HepG2 (cell line): ENCODE results near the gene ZBTB7C. TPM values are rescaled to one million over a fixed set of nuclear protein-coding genes. Genes with fewer than 3 reads are reported as not detected.

Experiments
- ASH2L ChIP-seq: fragments of 300-600, 200-600 bp; sonication (generic); IDR thresholded peaks from 2 replicates; pipeline ENCODE4 v1.7.0; 2017; ENCODE audit warnings: low read depth, mild to moderate bottlenecking, moderate library complexity, mixed read lengths, low read length; ENCODE audit not compliant: insufficient read length
- CHCHD3 ChIP-seq: sonication (generic); formaldehyde crosslinking; IDR thresholded peaks from 2 replicates; pipeline ENCODE4 v1.8.0; 2022; ENCODE audit warnings: mild to moderate bottlenecking, missing genetic modification reagents, moderate library complexity
- ESRRA ChIP-seq: sonication (generic); formaldehyde crosslinking; IDR thresholded peaks from 2 replicates; pipeline ENCODE4 v1.5.1; 2020; ENCODE audit warnings: mild to moderate bottlenecking, low read depth, missing genetic modification reagents
- LCORL ChIP-seq, 2 experiments: fragments of 450-650 bp in 1 of 2; sonication (generic) in 1 of 2; formaldehyde crosslinking in 1 of 2; IDR thresholded peaks; 2 replicates each; pipeline versions ENCODE4 v1.5.0 to v1.6.1; 2017 to 2020; ENCODE audit warnings: antibody characterized with exemption in 1 of 2, missing genetic modification reagents in 1 of 2
- MAF1 ChIP-seq: sonication (generic); formaldehyde crosslinking; IDR thresholded peaks from 2 replicates; pipeline ENCODE4 v1.5.0; 2020; ENCODE audit warnings: missing genetic modification reagents, borderline replicate concordance
- TBL1XR1 ChIP-seq: fragments of 150-350 bp; IDR thresholded peaks from 2 replicates; pipeline ENCODE4 v1.6.1; 2014; ENCODE audit warnings: borderline replicate concordance, low read length; ENCODE audit not compliant: partially characterized antibody
- ZNF839 ChIP-seq: sonication (generic); formaldehyde crosslinking; IDR thresholded peaks from 2 replicates; pipeline ENCODE4 v1.4.0; 2020; ENCODE audit warnings: missing genetic modification reagents, mild to moderate bottlenecking, borderline replicate concordance
- polyA plus RNA-seq, 8 experiments: library from polyadenylated mRNA; depleted of rRNA in 3 of 8; stranded (reverse) in 7 of 8; unstranded in 1 of 8; fragments of >200 nt; fragmentation: Illumina TruSeq in 4 of 8; extraction: Trizol in 4 of 8; gene quantifications; 2 replicates each; pipeline versions ENCODE4 v1.2.1 to v1.2.3, GENCODE V29; 2011 to 2016; ENCODE audit warnings: low read depth in 4 of 8, missing spikeins in 1 of 8, mixed read lengths in 1 of 8; ENCODE audit not compliant: insufficient read depth in 1 of 8
- total RNA-seq, 5 experiments: library from RNA; depleted of rRNA; stranded (reverse); fragments of >200 nt; fragmentation: Illumina TruSeq; extraction: Trizol; gene quantifications; 2 replicates each; pipeline ENCODE4 v1.2.3, GENCODE V29; 2016; ENCODE audit warnings: low read depth in 1 of 5
- TF ChIP-seq, protein P1 (sequence below): sonication (generic); formaldehyde crosslinking; IDR thresholded peaks from 2 replicates; pipeline ENCODE4 v1.5.1; 2020; ENCODE audit warnings: mild to moderate bottlenecking, missing genetic modification reagents, borderline replicate concordance

The ZBTB7C gene
- total and polyA plus RNA-seq, 2 of the 13 experiments (the other 11 are each of a cell fraction or from before 2014, with no cell fraction given): 0.01 to 0.04 TPM

DNA sequence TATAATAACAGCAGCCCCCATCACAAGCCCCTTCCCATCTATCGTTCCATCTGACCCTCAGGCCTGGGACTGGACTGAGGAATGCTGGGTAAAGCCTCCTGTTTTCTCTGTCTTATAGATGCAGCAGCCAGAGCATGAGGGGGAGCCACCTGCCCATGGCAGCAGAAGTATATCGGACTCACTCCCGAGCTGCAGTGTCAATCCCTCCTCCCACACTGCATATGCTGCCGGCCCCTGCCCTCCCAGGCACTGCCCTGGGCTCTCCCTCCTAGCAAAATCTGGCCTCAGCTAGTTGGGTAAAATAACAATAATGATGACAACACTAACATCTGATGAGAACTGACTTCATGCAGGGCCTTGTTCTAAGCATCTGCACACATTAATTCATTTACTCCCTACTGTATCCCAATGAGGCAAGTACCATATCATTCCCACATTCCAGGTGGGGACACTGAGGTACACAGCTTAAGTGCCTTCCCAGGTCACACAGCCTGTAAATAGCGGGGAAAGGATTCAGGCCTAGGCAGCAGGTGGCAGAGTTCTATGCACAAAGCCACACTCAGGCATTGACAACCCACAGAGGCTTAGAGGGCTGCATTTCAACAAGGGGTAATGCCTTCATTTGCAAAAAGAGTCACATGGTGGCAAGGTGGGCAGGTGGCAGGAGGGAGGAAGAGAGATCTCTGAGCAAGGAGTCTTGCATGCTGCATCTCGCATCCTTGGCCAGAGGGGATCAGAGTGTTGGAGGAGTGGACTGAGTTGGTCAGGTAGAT lies 190.0 kb downstream of the ZBTB7C start (continued):
- TF ChIP-seq, protein P1, sequence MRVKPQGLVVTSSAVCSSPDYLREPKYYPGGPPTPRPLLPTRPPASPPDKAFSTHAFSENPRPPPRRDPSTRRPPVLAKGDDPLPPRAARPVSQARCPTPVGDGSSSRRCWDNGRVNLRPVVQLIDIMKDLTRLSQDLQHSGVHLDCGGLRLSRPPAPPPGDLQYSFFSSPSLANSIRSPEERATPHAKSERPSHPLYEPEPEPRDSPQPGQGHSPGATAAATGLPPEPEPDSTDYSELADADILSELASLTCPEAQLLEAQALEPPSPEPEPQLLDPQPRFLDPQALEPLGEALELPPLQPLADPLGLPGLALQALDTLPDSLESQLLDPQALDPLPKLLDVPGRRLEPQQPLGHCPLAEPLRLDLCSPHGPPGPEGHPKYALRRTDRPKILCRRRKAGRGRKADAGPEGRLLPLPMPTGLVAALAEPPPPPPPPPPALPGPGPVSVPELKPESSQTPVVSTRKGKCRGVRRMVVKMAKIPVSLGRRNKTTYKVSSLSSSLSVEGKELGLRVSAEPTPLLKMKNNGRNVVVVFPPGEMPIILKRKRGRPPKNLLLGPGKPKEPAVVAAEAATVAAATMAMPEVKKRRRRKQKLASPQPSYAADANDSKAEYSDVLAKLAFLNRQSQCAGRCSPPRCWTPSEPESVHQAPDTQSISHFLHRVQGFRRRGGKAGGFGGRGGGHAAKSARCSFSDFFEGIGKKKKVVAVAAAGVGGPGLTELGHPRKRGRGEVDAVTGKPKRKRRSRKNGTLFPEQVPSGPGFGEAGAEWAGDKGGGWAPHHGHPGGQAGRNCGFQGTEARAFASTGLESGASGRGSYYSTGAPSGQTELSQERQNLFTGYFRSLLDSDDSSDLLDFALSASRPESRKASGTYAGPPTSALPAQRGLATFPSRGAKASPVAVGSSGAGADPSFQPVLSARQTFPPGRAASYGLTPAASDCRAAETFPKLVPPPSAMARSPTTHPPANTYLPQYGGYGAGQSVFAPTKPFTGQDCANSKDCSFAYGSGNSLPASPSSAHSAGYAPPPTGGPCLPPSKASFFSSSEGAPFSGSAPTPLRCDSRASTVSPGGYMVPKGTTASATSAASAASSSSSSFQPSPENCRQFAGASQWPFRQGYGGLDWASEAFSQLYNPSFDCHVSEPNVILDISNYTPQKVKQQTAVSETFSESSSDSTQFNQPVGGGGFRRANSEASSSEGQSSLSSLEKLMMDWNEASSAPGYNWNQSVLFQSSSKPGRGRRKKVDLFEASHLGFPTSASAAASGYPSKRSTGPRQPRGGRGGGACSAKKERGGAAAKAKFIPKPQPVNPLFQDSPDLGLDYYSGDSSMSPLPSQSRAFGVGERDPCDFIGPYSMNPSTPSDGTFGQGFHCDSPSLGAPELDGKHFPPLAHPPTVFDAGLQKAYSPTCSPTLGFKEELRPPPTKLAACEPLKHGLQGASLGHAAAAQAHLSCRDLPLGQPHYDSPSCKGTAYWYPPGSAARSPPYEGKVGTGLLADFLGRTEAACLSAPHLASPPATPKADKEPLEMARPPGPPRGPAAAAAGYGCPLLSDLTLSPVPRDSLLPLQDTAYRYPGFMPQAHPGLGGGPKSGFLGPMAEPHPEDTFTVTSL (CRISPR knock-in tag): no peak
- no peak for TF ChIP-seq MAF1 (CRISPR knock-in tag)
- TF ChIP-seq ESRRA (CRISPR knock-in tag): no peak
- no peak for TF ChIP-seq LCORL (IDR thresholded peaks at IDR 0.05)
- no peak for TF ChIP-seq LCORL (CRISPR knock-in tag; IDR thresholded peaks at IDR 0.05)
- no peak for TF ChIP-seq ZNF839 (CRISPR knock-in tag)
- TF ChIP-seq ASH2L: no peak
- TF ChIP-seq TBL1XR1: no peak
- TF ChIP-seq CHCHD3: no peak
